GM19463 (cell line): ENCODE results near the gene VSTM2B.

Experiments used
- ATAC-seq: cut with Tn5 transposase; IDR thresholded peaks from one replicate; pipeline ENCODE4 v1.9.1; 2021; ENCODE audit warnings: mild to moderate bottlenecking, moderate library complexity; ENCODE audit not compliant: unreplicated experiment

The VSTM2B gene

GRCh38 chr19:29587059-29587458 lies 61.3 kb downstream of the VSTM2B start:
- ATAC-seq = no peak

GRCh38 chr19:29587518-29587986 lies 61.8 kb downstream of the VSTM2B start:
- peak; percentile 91 for ATAC-seq

- no peak for ATAC-seq
Observed at GRCh38 chr19:29588095-29588494, 62.3 kb downstream of the VSTM2B start.

- no peak for ATAC-seq
Observed at GRCh38 chr19:29590278-29590677, 64.5 kb downstream of the VSTM2B start.

GRCh38 chr19:29591670-29592069 lies 65.9 kb downstream of the VSTM2B start:
- ATAC-seq = no peak

- ATAC-seq = no peak
Observed at GRCh38 chr19:29593869-29594268, 68.1 kb downstream of the VSTM2B start.

GRCh38 chr19:29596080-29596727 lies 70.4 kb downstream of the VSTM2B start:
- no peak for ATAC-seq

GRCh38 chr19:29596885-29597525 lies 71.2 kb downstream of the VSTM2B start:
- no peak for ATAC-seq

- ATAC-seq = no peak
Observed at GRCh38 chr19:29598036-29598435, 72.2 kb downstream of the VSTM2B start.

- ATAC-seq = no peak
Observed at GRCh38 chr19:29598496-29598895, 72.7 kb downstream of the VSTM2B start.

- no peak for ATAC-seq
Observed at GRCh38 chr19:29603308-29603707, 77.5 kb downstream of the VSTM2B start.

- peak; percentile 62 for ATAC-seq
Observed at GRCh38 chr19:29605653-29606419, 80.0 kb downstream of the VSTM2B start, which contains the start of gene POP4. TSS of gene POP4 (plus strand) at chr19:29606283. CDS start at chr19:29606319, 36 bp downstream.

- peak; percentile 4 for ATAC-seq
Observed at GRCh38 chr19:29606420-29606747, 80.6 kb downstream of the VSTM2B start.

- ATAC-seq = no peak
Observed at GRCh38 chr19:29609636-29610035, 83.8 kb downstream of the VSTM2B start.

- ATAC-seq = no peak
Observed at GRCh38 chr19:29610213-29610573, 84.4 kb downstream of the VSTM2B start.

- peak; percentile 78 for ATAC-seq
Observed at GRCh38 chr19:29610574-29611271, 84.9 kb downstream of the VSTM2B start.

- no peak for ATAC-seq
Observed at GRCh38 chr19:29612121-29612520, 86.3 kb downstream of the VSTM2B start.

- no peak for ATAC-seq
Observed at GRCh38 chr19:29612801-29613595, 87.2 kb downstream of the VSTM2B start.

GRCh38 chr19:29614046-29614445 lies 88.3 kb downstream of the VSTM2B start:
- no peak for ATAC-seq
